Glomerular endothelial cell (primary cell): Measurements from ENCODE around the gene PIGB. TPM values are rescaled to one million over a fixed set of nuclear protein-coding genes. Genes with fewer than 3 reads are reported as not detected.
"Not testable (repeated sequence)": the region's sequence is repeated elsewhere in the genome, so short reads cannot be mapped to it uniquely, and the experiment has no call there.

ENCODE experiments used
- DNase-seq: peaks from one replicate; pipeline ENCODE4 v3.0.0-alpha.2; 2011; ENCODE audit warnings: low read depth, low spot score; ENCODE audit errors: extremely low read depth
- total RNA-seq: library from RNA; depleted of rRNA; stranded (reverse); fragments of >200 nt; gene quantifications from 2 replicates; pipeline ENCODE4 v1.2.3, GENCODE V29; 2015

PIGB gene
- total RNA-seq, 1 donor from 2014 or later = 12.8 TPM

DNA sequence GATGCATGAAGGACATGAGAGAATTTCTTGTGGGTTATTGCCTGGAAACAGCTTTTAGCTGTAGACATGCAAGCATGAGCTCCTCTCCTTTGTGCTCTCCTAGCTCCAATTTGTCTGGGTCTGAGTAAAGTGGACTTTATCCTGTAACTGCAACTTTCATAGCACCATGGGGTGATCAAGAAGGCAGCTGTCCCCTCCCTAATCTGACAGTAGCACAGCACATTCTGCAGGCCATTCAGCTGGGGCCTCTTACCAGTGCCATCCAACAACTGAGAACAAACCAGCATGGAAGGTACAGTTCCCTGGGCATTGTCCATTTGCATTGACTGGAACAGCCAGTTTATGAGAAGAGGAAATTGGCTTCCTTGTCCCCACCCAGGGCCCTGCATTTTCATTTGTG lies 21.7 kb upstream of the PIGB start:
- no peak for DNase-seq

DNA sequence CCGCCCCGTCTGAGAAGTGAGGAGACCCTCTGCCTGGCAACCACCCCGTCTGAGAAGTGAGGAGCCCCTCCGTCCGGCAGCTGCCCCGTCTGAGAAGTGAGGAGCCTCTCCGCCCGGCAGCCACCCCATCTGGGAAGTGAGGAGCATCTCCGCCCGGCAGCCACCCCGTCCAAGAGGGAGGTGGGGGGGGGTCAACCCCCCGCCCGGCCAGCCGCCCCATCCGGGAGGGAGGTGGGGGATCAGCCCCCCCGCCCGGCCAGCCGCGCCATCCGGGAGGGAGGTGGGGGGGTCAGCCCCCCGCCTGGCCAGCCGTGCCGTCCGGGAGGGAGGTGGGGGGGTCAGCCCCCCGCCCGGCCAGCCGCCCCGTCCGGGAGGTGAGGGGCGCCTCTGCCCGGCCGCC lies 16.2 kb upstream of the PIGB start:
- not testable (repeated sequence) for DNase-seq

DNA sequence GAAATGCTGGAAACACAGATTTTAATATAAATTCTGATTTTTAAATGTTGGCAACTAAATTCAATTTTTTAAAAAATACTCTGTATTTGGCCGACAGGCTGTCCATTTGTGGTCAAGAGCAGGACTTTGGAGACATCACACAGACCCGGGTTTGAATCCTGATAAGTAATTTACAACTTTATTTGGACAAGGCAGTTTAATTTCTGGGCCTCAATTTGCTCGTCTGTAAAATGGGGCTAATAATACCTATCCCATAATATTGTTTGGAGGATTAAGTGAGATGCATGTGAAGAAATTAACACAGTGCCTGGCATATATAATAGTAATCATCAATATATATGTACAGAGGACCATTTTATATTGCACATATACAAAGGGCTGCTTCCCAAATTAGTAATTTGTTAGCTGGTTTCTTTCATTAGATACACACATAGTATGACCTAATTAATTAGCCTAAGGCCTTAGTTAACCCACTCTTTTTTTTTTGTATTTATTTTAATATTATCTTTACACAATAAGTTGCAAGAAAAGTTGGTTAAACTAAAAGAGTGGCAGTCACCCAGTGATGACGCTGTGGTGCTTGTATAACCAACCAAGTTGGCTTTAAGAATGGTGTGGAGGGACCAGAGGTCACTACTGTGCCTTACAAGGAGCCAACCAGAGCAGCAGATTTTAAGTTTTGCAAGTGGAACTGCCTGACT lies 665 bp downstream of the PIGB start:
- no peak for DNase-seq

DNA sequence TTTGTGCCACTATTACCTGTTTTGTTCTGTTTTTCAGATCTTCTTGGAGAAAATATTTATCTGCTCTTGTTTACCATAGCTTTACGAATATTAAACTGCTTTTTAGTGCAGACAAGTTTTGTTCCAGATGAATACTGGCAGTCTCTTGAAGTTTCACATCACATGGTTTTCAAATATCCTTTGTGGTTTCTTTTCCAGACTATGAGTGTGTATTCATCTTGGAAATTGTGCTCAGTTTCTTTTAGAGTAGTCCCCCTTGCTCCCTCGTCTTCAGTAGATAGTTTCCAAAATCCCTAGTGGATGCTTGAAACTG lies 1.2 kb downstream of the PIGB start:
- DNase-seq = no peak

DNA sequence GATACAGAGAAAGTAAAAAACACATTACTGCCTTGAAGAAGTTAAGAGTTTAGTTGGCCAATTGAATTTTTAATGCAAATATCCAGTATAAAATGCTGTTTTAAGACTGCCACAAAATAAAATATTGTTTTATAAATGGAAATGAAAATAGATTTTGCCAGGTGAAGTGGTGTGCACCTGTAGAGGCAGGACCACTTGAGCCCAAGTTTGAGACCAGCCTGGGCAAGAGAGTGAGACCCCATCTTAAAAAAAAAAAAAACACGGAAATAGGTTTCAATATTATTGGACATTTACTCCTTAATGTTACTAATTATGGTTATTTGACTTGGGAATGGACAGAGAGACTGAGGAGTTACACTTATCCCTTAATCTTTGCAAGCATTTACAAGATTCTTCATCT lies 1.9 kb downstream of the PIGB start:
- DNase-seq = no peak

DNA sequence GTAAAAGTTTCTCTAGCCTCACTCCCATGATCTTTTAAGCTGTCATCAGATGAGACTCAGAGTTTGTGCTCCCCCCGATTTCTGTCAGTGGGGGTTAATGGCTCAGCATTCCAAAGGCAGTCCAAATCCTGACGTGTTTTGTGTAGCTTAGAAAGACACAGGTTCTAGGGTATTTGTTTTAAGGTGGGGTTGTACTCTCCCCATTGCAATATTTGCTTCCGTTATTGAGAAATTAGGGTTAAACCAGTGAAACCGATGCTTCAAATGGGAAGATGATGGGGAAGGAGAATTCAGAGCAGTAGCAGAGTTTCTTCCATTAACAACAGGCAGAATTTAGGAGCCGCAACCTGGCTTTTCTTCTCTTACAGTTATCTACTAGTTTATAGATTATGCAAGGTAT lies 3.4 kb downstream of the PIGB start:
- DNase-seq = no peak

DNA sequence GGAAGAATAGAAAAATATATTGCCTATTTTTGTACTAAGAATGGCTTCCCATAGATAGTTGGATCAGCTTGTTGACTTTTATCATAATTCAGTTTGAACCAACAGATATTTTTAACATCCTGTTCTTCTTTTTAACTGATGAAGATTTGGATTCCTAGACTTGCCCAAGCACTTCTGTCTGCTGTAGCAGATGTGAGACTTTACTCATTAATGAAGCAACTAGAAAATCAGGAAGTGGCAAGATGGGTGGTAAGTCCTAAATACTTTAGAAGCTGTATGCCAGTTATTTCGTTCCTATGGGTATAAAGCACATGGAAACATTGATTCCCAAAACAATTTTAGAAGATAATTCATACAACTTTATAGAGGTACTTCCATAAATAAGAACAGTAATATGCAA lies 8.4 kb downstream of the PIGB start:
- no peak for DNase-seq

DNA sequence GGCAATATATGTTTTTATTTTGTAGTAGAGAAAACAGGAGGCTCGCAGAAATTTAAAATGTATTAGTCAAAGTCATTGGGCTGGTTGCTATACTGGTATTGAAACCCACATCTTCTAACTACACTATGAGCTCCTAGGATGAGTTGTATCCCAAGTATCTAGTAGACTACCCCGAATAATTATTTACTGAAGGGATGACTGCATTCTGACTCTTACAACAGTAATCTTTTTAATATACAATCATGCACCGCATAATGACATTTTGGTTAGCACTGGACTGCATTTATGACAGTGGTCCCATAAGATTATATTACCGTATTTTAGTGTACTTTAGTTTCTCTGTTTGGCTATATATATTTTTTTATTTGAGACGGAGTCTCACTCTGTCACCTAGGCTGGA lies 15.3 kb downstream of the PIGB start:
- no peak for DNase-seq

DNA sequence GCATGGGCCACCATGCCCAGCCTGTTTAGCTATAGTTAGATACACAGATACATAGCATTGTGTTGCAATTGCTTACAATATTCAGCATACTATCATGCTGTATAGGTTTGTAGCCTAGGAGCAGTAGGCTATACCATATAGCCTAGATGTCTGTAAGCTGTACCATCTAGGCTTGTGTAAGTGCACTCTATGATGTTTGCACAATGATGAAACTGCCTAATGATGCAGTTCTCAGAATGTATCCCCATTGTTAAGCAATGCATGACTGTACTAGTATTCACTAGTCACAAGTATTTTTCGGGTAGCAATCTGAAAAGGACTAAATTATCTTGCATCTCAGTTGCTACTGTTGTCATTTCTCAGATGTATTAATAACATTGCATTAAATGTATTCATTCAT lies 16.0 kb downstream of the PIGB start:
- no peak for DNase-seq

DNA sequence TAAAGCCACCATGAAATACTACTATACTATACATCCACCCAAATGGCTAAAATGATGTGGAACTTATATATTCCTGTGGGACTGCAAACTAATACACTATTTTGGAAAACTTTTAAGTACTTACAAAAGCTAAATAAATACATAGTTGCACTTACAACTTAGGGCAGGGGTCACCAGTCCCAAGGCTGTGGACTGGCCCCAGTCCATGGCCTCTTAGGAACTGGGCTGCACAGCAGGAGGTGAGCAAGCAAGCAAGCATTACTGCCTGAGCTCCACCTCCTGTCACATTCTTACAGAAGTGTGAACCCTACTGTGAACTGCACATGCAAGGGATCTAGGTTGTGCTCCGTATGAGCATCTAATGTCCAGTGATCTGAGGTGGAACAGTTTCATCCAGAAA lies 18.1 kb downstream of the PIGB start:
- no peak for DNase-seq

DNA sequence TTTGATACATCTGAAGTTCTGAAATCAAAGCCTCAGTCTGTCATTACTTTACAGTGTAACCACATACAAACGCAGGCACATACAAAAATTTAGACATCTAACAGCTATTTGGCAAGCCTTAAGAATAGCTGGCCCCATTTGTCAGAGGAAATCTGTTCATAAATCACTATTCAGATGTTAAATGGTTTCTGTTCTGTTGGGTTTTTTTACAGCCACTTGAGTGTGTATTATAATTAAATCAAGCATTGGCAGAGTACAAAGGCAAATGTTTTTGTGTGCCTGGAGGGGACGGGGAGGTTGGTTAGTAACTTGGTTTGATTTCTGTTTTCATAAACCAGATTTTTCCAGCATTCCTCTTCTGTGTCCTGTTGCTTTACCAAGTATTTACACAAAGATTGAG lies 24.1 kb downstream of the PIGB start:
- no peak for DNase-seq

DNA sequence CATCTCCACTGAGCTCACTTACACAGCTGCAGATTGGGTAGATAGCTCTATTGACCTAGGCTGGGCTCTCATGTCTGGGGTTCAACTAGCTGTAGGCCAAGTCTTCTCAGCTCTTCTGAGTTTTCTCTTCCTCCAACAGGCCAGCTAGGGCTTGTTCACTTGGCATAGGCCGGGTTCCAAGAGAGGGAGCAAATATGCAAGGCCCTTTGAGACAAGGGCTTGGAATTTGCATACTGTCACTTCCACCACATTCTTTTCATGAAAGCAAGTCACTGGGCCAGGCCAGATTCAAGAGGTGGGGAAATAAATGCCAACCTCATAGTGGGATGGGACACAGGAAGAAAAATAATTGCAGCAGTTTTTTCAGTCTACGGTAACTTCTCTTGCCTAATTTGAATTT lies 25.2 kb downstream of the PIGB start:
- no peak for DNase-seq

DNA sequence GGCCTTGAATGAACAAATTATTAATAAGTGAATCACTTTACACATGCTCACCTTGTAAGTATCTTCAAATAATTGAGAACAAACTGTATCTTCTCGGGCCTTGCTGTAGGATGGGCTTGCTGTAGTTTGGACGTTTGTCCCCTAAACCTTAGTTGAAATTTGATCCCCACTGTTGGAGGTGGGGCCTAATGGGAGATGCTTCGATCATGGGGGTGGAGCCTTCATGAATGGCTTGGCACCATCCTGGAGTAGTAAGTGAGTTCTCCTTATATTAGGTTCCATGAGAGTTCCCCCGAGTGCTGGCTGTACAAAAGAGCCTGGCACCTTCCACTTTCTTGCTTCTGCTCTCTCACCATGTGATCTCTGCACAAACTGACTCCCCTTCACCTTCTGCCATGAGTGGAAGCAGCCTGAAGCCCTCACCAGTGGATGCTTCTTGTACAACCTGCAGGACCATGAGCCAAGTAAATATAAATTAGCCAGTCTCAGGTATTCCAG lies 29.3 kb downstream of the PIGB start:
- no peak for DNase-seq

DNA sequence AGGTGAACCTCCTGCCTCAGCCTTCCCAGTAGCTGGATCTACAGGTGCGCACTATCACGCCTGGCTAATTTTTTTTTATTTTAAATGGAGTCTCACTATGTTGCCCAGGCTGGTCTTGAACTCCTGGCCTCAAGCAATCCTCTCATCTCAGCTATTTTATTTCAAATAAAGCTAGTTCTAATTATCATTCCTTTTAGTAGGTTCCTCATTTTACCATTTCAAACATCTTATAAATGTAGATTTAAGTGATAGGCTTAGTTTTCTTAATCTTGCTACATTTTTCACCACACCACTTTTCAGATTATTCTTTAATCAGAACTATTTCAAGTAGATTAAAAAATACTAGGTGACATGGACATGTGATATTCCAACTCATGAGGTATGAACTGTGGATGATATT lies 30.3 kb downstream of the PIGB start:
- DNase-seq = no peak

DNA sequence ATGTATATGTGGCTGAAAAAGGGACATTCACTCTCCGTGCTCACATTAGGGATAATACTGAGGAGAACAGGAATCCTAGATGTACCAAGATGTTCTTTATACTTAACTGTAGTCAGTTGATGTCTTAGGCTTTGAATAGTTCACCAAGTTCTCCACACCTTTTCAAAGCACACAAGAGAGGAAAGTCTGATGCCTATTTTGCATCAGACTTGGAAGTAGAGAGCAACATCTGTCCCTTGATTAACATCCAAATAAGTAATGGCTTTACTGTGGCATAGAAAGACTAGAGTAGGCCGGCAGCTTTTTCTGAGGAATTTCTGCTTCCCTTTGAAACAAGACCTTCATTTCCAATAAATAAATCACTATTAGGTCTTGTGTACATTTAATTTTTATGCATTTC lies 34.0 kb downstream of the PIGB start:
- DNase-seq = no peak

DNA sequence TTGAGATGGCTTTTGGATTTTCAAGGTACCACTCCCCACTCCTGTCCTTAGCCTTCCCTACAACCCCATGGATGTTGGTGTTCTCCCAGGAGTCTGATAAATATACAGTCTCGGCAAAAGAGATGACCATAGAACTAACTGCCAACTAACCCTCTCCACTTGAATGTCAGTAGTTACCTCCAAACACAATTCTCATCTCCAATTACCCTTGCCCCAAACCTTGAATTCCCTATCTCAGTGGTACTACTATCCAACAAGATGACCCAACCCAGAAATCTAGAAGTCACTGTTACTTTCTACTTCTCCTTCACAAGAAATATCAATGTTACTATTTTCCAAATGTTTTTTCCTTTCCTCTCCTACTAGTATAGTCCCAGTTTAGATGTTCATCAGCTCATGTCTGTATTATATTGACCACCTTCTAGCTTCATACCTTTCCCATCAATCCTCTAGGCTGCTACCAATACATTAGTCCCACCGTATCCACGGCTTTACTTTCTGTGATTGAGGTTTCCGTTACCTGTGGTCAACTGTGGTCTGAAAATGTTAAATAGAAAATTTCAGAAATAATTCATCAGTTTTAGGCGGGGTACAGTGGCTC lies 38.1 kb downstream of the PIGB start:
- DNase-seq = no peak

DNA sequence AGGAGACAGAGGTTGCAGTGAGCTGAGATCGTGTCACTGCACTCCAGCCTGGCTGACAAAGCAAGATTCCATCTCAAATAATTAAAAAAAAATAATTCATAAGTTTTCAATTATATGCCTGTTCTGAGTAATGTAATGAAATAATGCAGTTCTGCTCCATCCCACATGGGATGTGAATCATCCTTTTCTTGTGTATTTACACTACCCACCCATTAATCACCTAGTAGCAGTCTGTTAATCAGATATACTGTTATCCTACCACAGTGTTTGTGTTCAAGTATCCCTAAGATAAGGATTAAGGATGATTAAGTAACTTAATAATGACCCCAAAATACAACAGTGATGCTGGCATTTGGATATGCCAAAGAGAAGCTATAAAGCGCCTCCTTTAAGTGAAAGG lies 38.8 kb downstream of the PIGB start:
- DNase-seq = no peak

DNA sequence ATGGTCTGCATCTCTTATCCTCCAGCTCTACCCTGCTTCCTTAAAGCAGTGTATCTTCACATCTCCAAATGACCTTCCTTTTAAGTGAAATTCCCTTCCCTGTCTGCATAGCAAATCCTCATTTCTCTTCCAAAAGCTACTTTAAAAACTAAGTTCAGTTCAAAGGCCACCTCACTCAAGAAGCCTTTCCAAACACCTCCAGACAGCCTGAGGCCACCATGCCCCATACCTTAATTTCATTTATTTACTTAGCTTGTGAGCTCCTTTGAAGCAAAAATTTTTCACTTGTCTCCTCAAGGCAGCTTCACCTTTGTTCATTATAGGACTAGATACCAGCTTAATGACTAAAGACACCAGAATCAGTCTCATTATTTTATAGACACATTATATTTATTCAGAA lies 39.4 kb downstream of the PIGB start:
- no peak for DNase-seq

DNA sequence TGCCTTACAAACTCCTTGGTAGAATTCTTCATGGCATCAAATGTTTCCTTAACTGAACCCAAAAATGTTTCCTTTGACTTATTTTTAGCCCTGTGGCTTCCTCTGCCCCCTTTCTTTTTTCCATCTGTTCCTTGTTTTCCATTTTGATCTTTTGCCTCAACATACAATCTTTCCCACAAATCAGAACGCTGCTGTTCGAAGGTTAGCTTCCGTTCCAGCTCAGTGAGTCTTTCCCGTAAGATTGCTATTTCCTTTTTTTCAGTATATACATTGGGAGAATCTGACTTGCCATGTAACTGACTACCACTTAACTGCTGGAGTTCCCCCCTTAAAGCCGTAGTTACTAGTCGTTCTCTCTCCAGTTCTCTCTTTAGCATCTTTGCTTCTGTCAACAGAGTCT lies 41.2 kb downstream of the PIGB start:
- DNase-seq = no peak

DNA sequence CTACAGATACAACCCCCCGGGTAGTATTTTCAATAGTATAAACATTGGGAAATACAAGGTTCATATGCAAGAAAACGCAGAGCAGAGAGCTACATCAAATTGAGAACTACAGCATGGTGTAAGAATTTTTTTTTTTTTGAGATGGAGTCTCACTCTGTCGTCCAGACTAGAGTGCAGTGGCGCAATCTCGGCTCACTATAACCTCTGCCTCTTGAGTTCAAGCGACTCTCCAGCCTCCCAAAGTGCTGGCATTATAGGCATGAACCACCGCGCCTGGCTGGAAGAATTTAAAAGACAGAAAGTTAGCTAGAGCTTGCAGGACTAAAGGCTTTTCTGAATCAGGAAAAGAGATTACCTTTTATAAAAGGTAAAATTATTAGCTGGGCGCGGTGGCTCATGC lies 42.0 kb downstream of the PIGB start:
- DNase-seq = no peak

DNA sequence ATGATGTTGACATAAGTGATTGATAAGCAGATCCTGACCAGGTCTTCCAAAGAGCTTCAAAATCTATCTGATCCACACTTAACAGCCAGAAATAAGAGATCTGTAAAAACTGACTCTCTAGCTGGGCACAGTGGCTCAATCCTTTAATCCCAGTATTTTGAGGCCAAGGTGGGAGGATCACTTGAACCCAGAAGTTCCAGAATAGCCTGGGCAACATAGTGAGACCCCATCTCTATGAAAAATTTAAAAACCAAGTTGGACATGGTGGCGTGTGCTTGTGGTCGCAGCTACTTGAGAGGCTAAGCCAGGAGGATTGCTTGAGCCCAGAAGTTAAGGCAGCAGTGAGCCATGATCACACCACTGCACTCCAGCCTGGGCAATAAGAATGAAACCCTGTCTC lies 43.6 kb downstream of the PIGB start:
- DNase-seq = no peak

DNA sequence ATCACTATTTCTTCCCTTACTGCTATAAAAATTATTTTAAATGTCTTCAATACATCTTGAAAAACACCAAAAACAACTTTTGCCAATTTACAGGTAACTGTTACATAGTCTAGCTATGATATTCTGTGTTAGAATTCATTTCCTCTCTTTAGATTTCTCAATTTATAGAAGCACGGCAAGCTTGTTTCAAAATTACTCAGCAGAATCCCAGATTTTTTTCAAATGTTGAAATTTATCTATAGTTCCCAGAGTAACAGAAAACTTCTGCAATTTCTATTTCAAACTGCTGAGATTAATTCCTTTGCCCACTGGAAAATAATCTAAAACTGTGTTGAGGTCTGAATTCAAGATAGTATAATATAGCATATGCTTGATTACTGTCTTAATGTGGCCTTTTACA lies 48.0 kb downstream of the PIGB start:
- DNase-seq = no peak
